Brain microvascular endothelial cell (primary cell): ENCODE measurements around the gene PGLYRP3.
"Not testable (repeated sequence)": the region's sequence is repeated elsewhere in the genome, so short reads cannot be mapped to it uniquely, and the experiment has no call there.

Experiments used
- DNase-seq: peaks from one replicate; pipeline ENCODE4 v3.0.0-alpha.2; 2020
- H3K27ac ChIP-seq: fragments of 250-450 bp; sonication (Bioruptor Pico); 2 replicates; pipeline ENCODE4 v1.5.1; 2020; ENCODE audit warnings: mild to moderate bottlenecking, moderate library complexity
- H3K27me3 ChIP-seq: fragments of 250-450 bp; sonication (Bioruptor Pico); replicated peaks from 2 replicates; pipeline ENCODE4 v1.5.1; 2020; ENCODE audit warnings: mild to moderate bottlenecking
- H3K36me3 ChIP-seq: fragments of 250-450 bp; sonication (Bioruptor Pico); replicated peaks from 2 replicates; pipeline ENCODE4 v1.5.1; 2020; ENCODE audit warnings: mild to moderate bottlenecking
- H3K4me3 ChIP-seq: 2 replicates; pipeline ENCODE4 v1.5.1; 2011; ENCODE audit warnings: low read depth, mild to moderate bottlenecking, control low read depth, low read length, moderate library complexity
- CTCF ChIP-seq: IDR thresholded peaks from 2 replicates; pipeline ENCODE4 v1.5.1; 2011; ENCODE audit warnings: low read depth, mild to moderate bottlenecking, moderate library complexity, low read length, control low read depth, inconsistent platforms; ENCODE audit errors: missing control alignments
- in situ Hi-C: cut with HindIII; loops from 2 replicates; pipeline ENCODE4 v1.10.0; 2017; ENCODE audit warnings: low sequenced_read_pairs, low pct_ligation_motif_present

Gene PGLYRP3

GRCh38 chr1:153349363-153350320, 36.9 kb upstream of the PGLYRP3 start:
- no peak overlapping the region for H3K4me3 ChIP-seq
- H3K27ac ChIP-seq = no peak overlapping the region
- H3K36me3 ChIP-seq = no peaks in the 10 kb centered on the region
- in situ Hi-C loops = loop anchor here (25.0 kb wide), 1 partner anchor 138 kb away; no protein-coding TSS in a partner anchor
- no peak for DNase-seq
- no peak for TF ChIP-seq CTCF
- no peaks in the 10 kb centered on the region for H3K27me3 ChIP-seq

- Histone ChIP-seq H3K4me3 (no peak within 1 kb of the TSS), H3K36me3 (no peaks in the 10 kb centered on the region), H3K27me3 (no peaks in the 10 kb centered on the region), H3K27ac (no peak within 1 kb of the TSS)
- no peak for DNase-seq
- in situ Hi-C loops = no loop called here
- TF ChIP-seq CTCF = no peak
These were observed 36.0 kb upstream of the PGLYRP3 start, which contains the start of gene PGLYRP4 for GRCh38 chr1:153348511-153349362. PGLYRP4 (minus strand) TSS chr1:153348841; CDS start chr1:153347932, 909 bp downstream.

GRCh38 chr1:153347856-153348255, 35.1 kb upstream of the PGLYRP3 start:
- no peak for TF ChIP-seq CTCF
- in situ Hi-C loops = no loop called here
- no peaks in the 10 kb centered on the region for H3K27me3 ChIP-seq
- DNase-seq = no peak
- no peaks in the 10 kb centered on the region for H3K36me3 ChIP-seq
- no peak overlapping the region for H3K27ac ChIP-seq
- H3K4me3 ChIP-seq = no peak overlapping the region

- DNase-seq, H3K36me3 ChIP-seq, H3K4me3 ChIP-seq, H3K27me3 ChIP-seq, in situ Hi-C loops, H3K27ac ChIP-seq: not testable (repeated sequence)
These were observed 34.3 kb upstream of the PGLYRP3 start for GRCh38 chr1:153347049-153347448.

- no peaks in the 10 kb centered on the region for H3K27me3 ChIP-seq
- H3K36me3 ChIP-seq = no peaks in the 10 kb centered on the region
- in situ Hi-C loops = no loop called here
- TF ChIP-seq CTCF = no peak
- H3K27ac ChIP-seq = no peak overlapping the region
- no peak for DNase-seq
- no peak overlapping the region for H3K4me3 ChIP-seq
These were observed 33.4 kb upstream of the PGLYRP3 start for GRCh38 chr1:153346077-153346723.
